ENCODE data around the gene PLCXD3. TPM values are rescaled to one million over a fixed set of nuclear protein-coding genes. Genes with fewer than 3 reads are reported as not detected.

Gene PLCXD3
- total and polyA plus RNA-seq, 9 of the 15 experiments (the other 6 are each of a cell fraction or from before 2014, with no cell fraction given) = not detected

GRCh38 chr5:41374631-41375030 lies 135.8 kb downstream of the PLCXD3 start (continued):
- TF ChIP-seq CTCF (IDR thresholded peaks at IDR 0.05 in 2 of 3, conservative IDR thresholded peaks at IDR 0.05 in 1 of 3; ENCODE audit: insufficient read depth in 2 of 3, low read depth in 1 of 3, low read length in 3 of 3) = no peak
- TF ChIP-seq NCOA1 (IDR thresholded peaks at IDR 0.05; ENCODE audit: low read depth) = no peak
- no peak for TF ChIP-seq ZNF699 (CRISPR knock-in tag; IDR thresholded peaks at IDR 0.05; ENCODE audit: insufficient replicate concordance)
- no peak for TF ChIP-seq CUX1 (CRISPR knock-in tag; IDR thresholded peaks at IDR 0.05)

All from K562 (cell line).